ENCODE data around the gene CBY1. TPM values are rescaled to one million over a fixed set of nuclear protein-coding genes. Genes with fewer than 3 reads are reported as not detected.

CBY1 gene
- total and polyA plus RNA-seq, 5 donors from 2014 or later, result 5.0 to 13.7 (median 8.9) TPM

GRCh38 chr22:38712486-38713207 is 56.2 kb downstream of the CBY1 start:
- Histone ChIP-seq H3K27ac (ENCODE audit: insufficient read depth, low read length, poor library complexity, severe bottlenecking) (no peak overlapping the region), H3K4me3 (ENCODE audit: low read depth, low read length) (no peak overlapping the region), H3K27me3 (ENCODE audit: control insufficient read depth, insufficient read depth, low read length) (no peaks in the 10 kb centered on the region), H3K4me1 (ENCODE audit: control insufficient read depth, insufficient read depth, low read length, poor library complexity, severe bottlenecking) (peaks cover 37% of the 10 kb centered on the region), H3K36me3 (ENCODE audit: control insufficient read depth, insufficient read depth, low read length) (peaks cover 62% of the 10 kb centered on the region), H3K9me3 (ENCODE audit: control insufficient read depth in 2 of 2, low read length in 2 of 2) (no peaks in the 10 kb centered on the region)
- H3K4me3 Mint-ChIP-seq, result peak overlapping the region in 1 of 4 donors; percentile 75
- no peaks in the 10 kb centered on the region for H3K27me3 Mint-ChIP-seq
- H3K9me3 Mint-ChIP-seq, result peaks cover 0 to 2% (median 0%) of the 10 kb centered on the region in 7 donors
- no peak for ATAC-seq (ENCODE audit: low read depth in 2 of 2)
- DNase-seq, result no peak
- H3K27ac Mint-ChIP-seq, result peak overlapping the region in 2 of 3 donors; percentile 57 to 89
- peaks cover 20 to 78% (median 69%) of the 10 kb centered on the region in 4 donors for H3K4me1 Mint-ChIP-seq
- peaks cover 35% of the 10 kb centered on the region for H3K36me3 Mint-ChIP-seq

GRCh38 chr22:38713921-38714320 is 57.5 kb downstream of the CBY1 start:
- ATAC-seq (ENCODE audit: low read depth in 2 of 2), result no peak
- Mint-ChIP-seq H3K4me1 (peaks cover 20 to 65% (median 57%) of the 10 kb centered on the region in 4 donors), H3K27ac (peak overlapping the region; percentile 32 to 89 (median 55))

GRCh38 chr22:38715176-38715764 is 58.8 kb downstream of the CBY1 start:
- H3K4me3 Mint-ChIP-seq, result no peak overlapping the region
- no peaks in the 10 kb centered on the region for H3K27me3 Mint-ChIP-seq
- peaks cover 70% of the 10 kb centered on the region for H3K36me3 ChIP-seq (ENCODE audit: control insufficient read depth, insufficient read depth, low read length)
- peaks cover 13% of the 10 kb centered on the region for H3K4me1 ChIP-seq (ENCODE audit: control insufficient read depth, insufficient read depth, low read length, poor library complexity, severe bottlenecking)
- H3K4me1 Mint-ChIP-seq, result peaks cover 20 to 56% (median 51%) of the 10 kb centered on the region in 4 donors
- H3K9me3 ChIP-seq (ENCODE audit: control insufficient read depth in 2 of 2, low read length in 2 of 2), result no peaks in the 10 kb centered on the region
- peak overlapping the region in 2 of 3 donors; percentile 4 to 89 for H3K27ac Mint-ChIP-seq
- peaks cover 46% of the 10 kb centered on the region for H3K36me3 Mint-ChIP-seq
- H3K9me3 Mint-ChIP-seq, result peaks cover 0 to 2% (median 0%) of the 10 kb centered on the region in 7 donors
- no peak for ATAC-seq (ENCODE audit: low read depth in 2 of 2)
- no peak for DNase-seq
- H3K27ac ChIP-seq (ENCODE audit: insufficient read depth, low read length, poor library complexity, severe bottlenecking), result no peak overlapping the region
- no peaks in the 10 kb centered on the region for H3K27me3 ChIP-seq (ENCODE audit: control insufficient read depth, insufficient read depth, low read length)
- H3K4me3 ChIP-seq (ENCODE audit: low read depth, low read length), result no peak overlapping the region

More at GRCh38 chr22:38713921-38714320, 57.5 kb downstream of the CBY1 start:
- Histone ChIP-seq H3K36me3 (ENCODE audit: control insufficient read depth, insufficient read depth, low read length) (peaks cover 74% of the 10 kb centered on the region), H3K9me3 (ENCODE audit: control insufficient read depth in 2 of 2, low read length in 2 of 2) (no peaks in the 10 kb centered on the region), H3K4me1 (ENCODE audit: control insufficient read depth, insufficient read depth, low read length, poor library complexity, severe bottlenecking) (peaks cover 24% of the 10 kb centered on the region), H3K27me3 (ENCODE audit: control insufficient read depth, insufficient read depth, low read length) (no peaks in the 10 kb centered on the region), H3K27ac (ENCODE audit: insufficient read depth, low read length, poor library complexity, severe bottlenecking) (no peak overlapping the region), H3K4me3 (ENCODE audit: low read depth, low read length) (no peak overlapping the region)
- DNase-seq, result no peak
- Mint-ChIP-seq H3K9me3 (peaks cover 0 to 2% (median 0%) of the 10 kb centered on the region in 7 donors), H3K36me3 (peaks cover 46% of the 10 kb centered on the region), H3K4me3 (peak overlapping the region in 1 of 4 donors; percentile 51), H3K27me3 (no peaks in the 10 kb centered on the region)

GRCh38 chr22:38715852-38716251 is 59.4 kb downstream of the CBY1 start:
- peaks cover 13% of the 10 kb centered on the region for H3K4me1 ChIP-seq (ENCODE audit: control insufficient read depth, insufficient read depth, low read length, poor library complexity, severe bottlenecking)
- Mint-ChIP-seq H3K4me1 (peaks cover 20 to 51% (median 45%) of the 10 kb centered on the region in 4 donors), H3K27ac (peak overlapping the region in 1 of 3 donors; percentile 89), H3K9me3 (peaks cover 0 to 2% (median 0%) of the 10 kb centered on the region in 7 donors), H3K27me3 (no peaks in the 10 kb centered on the region), H3K36me3 (peaks cover 46% of the 10 kb centered on the region), H3K4me3 (no peak overlapping the region)
- no peak for DNase-seq
- no peak overlapping the region for H3K4me3 ChIP-seq (ENCODE audit: low read depth, low read length)
- no peak for ATAC-seq (ENCODE audit: low read depth in 2 of 2)
- no peaks in the 10 kb centered on the region for H3K27me3 ChIP-seq (ENCODE audit: control insufficient read depth, insufficient read depth, low read length)
- H3K9me3 ChIP-seq (ENCODE audit: control insufficient read depth in 2 of 2, low read length in 2 of 2), result no peaks in the 10 kb centered on the region
- no peak overlapping the region for H3K27ac ChIP-seq (ENCODE audit: insufficient read depth, low read length, poor library complexity, severe bottlenecking)
- peaks cover 70% of the 10 kb centered on the region for H3K36me3 ChIP-seq (ENCODE audit: control insufficient read depth, insufficient read depth, low read length)

GRCh38 chr22:38716271-38716670 is 59.8 kb downstream of the CBY1 start:
- no peaks in the 10 kb centered on the region for H3K27me3 Mint-ChIP-seq
- Histone ChIP-seq H3K4me3 (ENCODE audit: low read depth, low read length) (no peak overlapping the region), H3K4me1 (ENCODE audit: control insufficient read depth, insufficient read depth, low read length, poor library complexity, severe bottlenecking) (peaks cover 13% of the 10 kb centered on the region), H3K27ac (ENCODE audit: insufficient read depth, low read length, poor library complexity, severe bottlenecking) (no peak overlapping the region), H3K27me3 (ENCODE audit: control insufficient read depth, insufficient read depth, low read length) (no peaks in the 10 kb centered on the region), H3K9me3 (ENCODE audit: control insufficient read depth in 2 of 2, low read length in 2 of 2) (no peaks in the 10 kb centered on the region), H3K36me3 (ENCODE audit: control insufficient read depth, insufficient read depth, low read length) (peaks cover 69% of the 10 kb centered on the region)
- H3K4me1 Mint-ChIP-seq, result peaks cover 17 to 46% (median 41%) of the 10 kb centered on the region in 4 donors
- H3K36me3 Mint-ChIP-seq, result peaks cover 47% of the 10 kb centered on the region
- no peak overlapping the region for H3K4me3 Mint-ChIP-seq
- no peak for ATAC-seq (ENCODE audit: low read depth in 2 of 2)
- peaks cover 0 to 2% (median 0%) of the 10 kb centered on the region in 7 donors for H3K9me3 Mint-ChIP-seq
- H3K27ac Mint-ChIP-seq, result no peak overlapping the region
- DNase-seq, result no peak

GRCh38 chr22:38716826-38717225 is 60.4 kb downstream of the CBY1 start:
- H3K27ac Mint-ChIP-seq, result peak overlapping the region in 2 of 3 donors; percentile 38 to 68
- H3K4me3 Mint-ChIP-seq, result no peak overlapping the region
- no peaks in the 10 kb centered on the region for H3K27me3 Mint-ChIP-seq
- Histone ChIP-seq H3K27me3 (ENCODE audit: control insufficient read depth, insufficient read depth, low read length) (no peaks in the 10 kb centered on the region), H3K36me3 (ENCODE audit: control insufficient read depth, insufficient read depth, low read length) (peaks cover 73% of the 10 kb centered on the region), H3K9me3 (ENCODE audit: control insufficient read depth in 2 of 2, low read length in 2 of 2) (no peaks in the 10 kb centered on the region), H3K4me1 (ENCODE audit: control insufficient read depth, insufficient read depth, low read length, poor library complexity, severe bottlenecking) (peaks cover 13% of the 10 kb centered on the region), H3K27ac (ENCODE audit: insufficient read depth, low read length, poor library complexity, severe bottlenecking) (no peak overlapping the region), H3K4me3 (ENCODE audit: low read depth, low read length) (no peak overlapping the region)
- ATAC-seq (ENCODE audit: low read depth in 2 of 2), result no peak
- DNase-seq, result no peak
- peaks cover 52% of the 10 kb centered on the region for H3K36me3 Mint-ChIP-seq
- H3K9me3 Mint-ChIP-seq, result peaks cover 0 to 2% (median 0%) of the 10 kb centered on the region in 7 donors
- H3K4me1 Mint-ChIP-seq, result peaks cover 15 to 43% (median 41%) of the 10 kb centered on the region in 4 donors

GRCh38 chr22:38717244-38717643 is 60.8 kb downstream of the CBY1 start:
- Histone ChIP-seq H3K27ac (ENCODE audit: insufficient read depth, low read length, poor library complexity, severe bottlenecking) (no peak overlapping the region), H3K4me1 (ENCODE audit: control insufficient read depth, insufficient read depth, low read length, poor library complexity, severe bottlenecking) (peaks cover 13% of the 10 kb centered on the region), H3K9me3 (ENCODE audit: control insufficient read depth in 2 of 2, low read length in 2 of 2) (no peaks in the 10 kb centered on the region), H3K36me3 (ENCODE audit: control insufficient read depth, insufficient read depth, low read length) (peaks cover 73% of the 10 kb centered on the region), H3K27me3 (ENCODE audit: control insufficient read depth, insufficient read depth, low read length) (no peaks in the 10 kb centered on the region), H3K4me3 (ENCODE audit: low read depth, low read length) (no peak overlapping the region)
- Mint-ChIP-seq H3K36me3 (peaks cover 53% of the 10 kb centered on the region), H3K4me1 (peaks cover 15 to 40% (median 37%) of the 10 kb centered on the region in 4 donors), H3K9me3 (peaks cover 0 to 2% (median 0%) of the 10 kb centered on the region in 7 donors), H3K27ac (peak overlapping the region in 1 of 3 donors; percentile 68), H3K4me3 (no peak overlapping the region), H3K27me3 (no peaks in the 10 kb centered on the region)
- DNase-seq (no peak), ATAC-seq (ENCODE audit: low read depth in 2 of 2) (no peak)
